SK-N-SH (cell line): ENCODE measurements around the gene GLMP.

ENCODE experiments used
- TF ChIP-seq, protein P1 (sequence below): fragments of 200-600 bp; sonication (generic); IDR thresholded peaks from 2 replicates; pipeline ENCODE4 v1.6.1; 2017; ENCODE audit warnings: antibody characterized with exemption, mild to moderate bottlenecking, moderate library complexity
- TF ChIP-seq, protein P2 (sequence below): IDR thresholded peaks from 2 replicates; pipeline ENCODE4 v1.6.1; 2012; ENCODE audit warnings: mild to moderate bottlenecking, low read depth, low read length, moderate library complexity

DNA sequence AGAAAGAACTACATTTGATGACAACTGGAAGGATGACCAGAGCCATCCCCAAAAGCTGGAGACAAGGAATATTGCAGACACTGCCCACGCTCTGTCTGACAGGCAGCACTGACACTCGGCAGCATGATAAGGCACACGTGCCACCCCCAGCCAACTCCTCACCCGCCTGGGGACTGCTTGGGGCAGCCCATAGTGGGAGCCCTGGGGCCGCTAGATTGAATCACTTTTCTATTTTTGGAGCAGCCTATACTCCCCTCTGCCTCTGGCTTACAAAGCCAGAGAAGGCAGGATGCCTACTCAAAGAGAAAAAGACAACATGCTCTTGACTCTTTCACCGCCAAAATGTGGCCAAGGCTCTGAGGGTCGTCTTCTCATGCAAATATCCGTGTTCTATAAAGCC is 14.2 kb downstream of the GLMP start:
- TF ChIP-seq, protein P1, sequence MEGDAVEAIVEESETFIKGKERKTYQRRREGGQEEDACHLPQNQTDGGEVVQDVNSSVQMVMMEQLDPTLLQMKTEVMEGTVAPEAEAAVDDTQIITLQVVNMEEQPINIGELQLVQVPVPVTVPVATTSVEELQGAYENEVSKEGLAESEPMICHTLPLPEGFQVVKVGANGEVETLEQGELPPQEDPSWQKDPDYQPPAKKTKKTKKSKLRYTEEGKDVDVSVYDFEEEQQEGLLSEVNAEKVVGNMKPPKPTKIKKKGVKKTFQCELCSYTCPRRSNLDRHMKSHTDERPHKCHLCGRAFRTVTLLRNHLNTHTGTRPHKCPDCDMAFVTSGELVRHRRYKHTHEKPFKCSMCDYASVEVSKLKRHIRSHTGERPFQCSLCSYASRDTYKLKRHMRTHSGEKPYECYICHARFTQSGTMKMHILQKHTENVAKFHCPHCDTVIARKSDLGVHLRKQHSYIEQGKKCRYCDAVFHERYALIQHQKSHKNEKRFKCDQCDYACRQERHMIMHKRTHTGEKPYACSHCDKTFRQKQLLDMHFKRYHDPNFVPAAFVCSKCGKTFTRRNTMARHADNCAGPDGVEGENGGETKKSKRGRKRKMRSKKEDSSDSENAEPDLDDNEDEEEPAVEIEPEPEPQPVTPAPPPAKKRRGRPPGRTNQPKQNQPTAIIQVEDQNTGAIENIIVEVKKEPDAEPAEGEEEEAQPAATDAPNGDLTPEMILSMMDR, result no peak
- TF ChIP-seq, protein P2, sequence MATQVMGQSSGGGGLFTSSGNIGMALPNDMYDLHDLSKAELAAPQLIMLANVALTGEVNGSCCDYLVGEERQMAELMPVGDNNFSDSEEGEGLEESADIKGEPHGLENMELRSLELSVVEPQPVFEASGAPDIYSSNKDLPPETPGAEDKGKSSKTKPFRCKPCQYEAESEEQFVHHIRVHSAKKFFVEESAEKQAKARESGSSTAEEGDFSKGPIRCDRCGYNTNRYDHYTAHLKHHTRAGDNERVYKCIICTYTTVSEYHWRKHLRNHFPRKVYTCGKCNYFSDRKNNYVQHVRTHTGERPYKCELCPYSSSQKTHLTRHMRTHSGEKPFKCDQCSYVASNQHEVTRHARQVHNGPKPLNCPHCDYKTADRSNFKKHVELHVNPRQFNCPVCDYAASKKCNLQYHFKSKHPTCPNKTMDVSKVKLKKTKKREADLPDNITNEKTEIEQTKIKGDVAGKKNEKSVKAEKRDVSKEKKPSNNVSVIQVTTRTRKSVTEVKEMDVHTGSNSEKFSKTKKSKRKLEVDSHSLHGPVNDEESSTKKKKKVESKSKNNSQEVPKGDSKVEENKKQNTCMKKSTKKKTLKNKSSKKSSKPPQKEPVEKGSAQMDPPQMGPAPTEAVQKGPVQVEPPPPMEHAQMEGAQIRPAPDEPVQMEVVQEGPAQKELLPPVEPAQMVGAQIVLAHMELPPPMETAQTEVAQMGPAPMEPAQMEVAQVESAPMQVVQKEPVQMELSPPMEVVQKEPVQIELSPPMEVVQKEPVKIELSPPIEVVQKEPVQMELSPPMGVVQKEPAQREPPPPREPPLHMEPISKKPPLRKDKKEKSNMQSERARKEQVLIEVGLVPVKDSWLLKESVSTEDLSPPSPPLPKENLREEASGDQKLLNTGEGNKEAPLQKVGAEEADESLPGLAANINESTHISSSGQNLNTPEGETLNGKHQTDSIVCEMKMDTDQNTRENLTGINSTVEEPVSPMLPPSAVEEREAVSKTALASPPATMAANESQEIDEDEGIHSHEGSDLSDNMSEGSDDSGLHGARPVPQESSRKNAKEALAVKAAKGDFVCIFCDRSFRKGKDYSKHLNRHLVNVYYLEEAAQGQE, result no peak
